ENCODE measurements around the gene INAVA.

INAVA gene

GRCh38 chr1:200869753-200870391 is 24.8 kb upstream of the INAVA start:
- Mint-ChIP-seq H3K9me3 (no peaks in the 10 kb centered on the region), H3K27ac (no peak overlapping the region), H3K27me3 (peaks cover 78% of the 10 kb centered on the region), H3K36me3 (no peaks in the 10 kb centered on the region), H3K4me1 (peaks cover 36% of the 10 kb centered on the region), H3K4me3 (no peak overlapping the region)
- CTCF ChIA-PET = no interaction called here
- no peak for DNase-seq

GRCh38 chr1:200872446-200873115 is 22.1 kb upstream of the INAVA start, which contains the start of gene GPR25:
Gene GPR25, plus strand, starts transcription at chr1:200872981. Its CDS starts 57 bp downstream, at chr1:200873038.
- CTCF ChIA-PET = no interaction called here
- H3K27me3 Mint-ChIP-seq = peaks cover 80% of the 10 kb centered on the region
- no peak within 1 kb of the TSS for H3K4me3 Mint-ChIP-seq
- no peaks in the 10 kb centered on the region for H3K36me3 Mint-ChIP-seq
- peaks cover 28% of the 10 kb centered on the region for H3K4me1 Mint-ChIP-seq
- H3K27ac Mint-ChIP-seq = no peak within 1 kb of the TSS
- H3K9me3 Mint-ChIP-seq = no peaks in the 10 kb centered on the region
- no peak for DNase-seq

- Mint-ChIP-seq H3K36me3 (no peaks in the 10 kb centered on the region), H3K4me3 (no peak overlapping the region), H3K27ac (no peak overlapping the region), H3K9me3 (no peaks in the 10 kb centered on the region), H3K27me3 (peaks cover 83% of the 10 kb centered on the region), H3K4me1 (peaks cover 34% of the 10 kb centered on the region)
- no peak for DNase-seq
- CTCF ChIA-PET = interaction anchor here (0.6 kb wide), 1 partner anchor 209 kb away, joined by 3 read pairs; no protein-coding TSS in a partner anchor
Observed at GRCh38 chr1:200873116-200873670, 21.5 kb upstream of the INAVA start.

- Mint-ChIP-seq H3K4me1 (peaks cover 38% of the 10 kb centered on the region), H3K4me3 (no peak overlapping the region), H3K27ac (no peak overlapping the region), H3K36me3 (no peaks in the 10 kb centered on the region), H3K27me3 (peaks cover 86% of the 10 kb centered on the region), H3K9me3 (no peaks in the 10 kb centered on the region)
- CTCF ChIA-PET = interaction anchor here (0.6 kb wide), 1 partner anchor 210 kb away, joined by 3 read pairs; no protein-coding TSS in a partner anchor
- DNase-seq = no peak
Observed at GRCh38 chr1:200873671-200874397, 20.9 kb upstream of the INAVA start.

GRCh38 chr1:200874694-200875093 is 20.0 kb upstream of the INAVA start:
- DNase-seq = no peak
- CTCF ChIA-PET = no interaction called here

GRCh38 chr1:200875416-200875815 is 19.3 kb upstream of the INAVA start:
- no peak overlapping the region for H3K27ac Mint-ChIP-seq
- H3K4me3 Mint-ChIP-seq = no peak overlapping the region
- no peaks in the 10 kb centered on the region for H3K36me3 Mint-ChIP-seq
- CTCF ChIA-PET = no interaction called here
- H3K27me3 Mint-ChIP-seq = peaks cover 80% of the 10 kb centered on the region
- H3K9me3 Mint-ChIP-seq = no peaks in the 10 kb centered on the region
- no peak for DNase-seq
- H3K4me1 Mint-ChIP-seq = peaks cover 26% of the 10 kb centered on the region

More at GRCh38 chr1:200874694-200875093, 20.0 kb upstream of the INAVA start:
- Mint-ChIP-seq H3K27me3 (peaks cover 81% of the 10 kb centered on the region), H3K9me3 (no peaks in the 10 kb centered on the region), H3K4me3 (no peak overlapping the region), H3K4me1 (peaks cover 34% of the 10 kb centered on the region), H3K36me3 (no peaks in the 10 kb centered on the region), H3K27ac (no peak overlapping the region)

- H3K27ac Mint-ChIP-seq = no peak overlapping the region
- DNase-seq = no peak
- H3K4me1 Mint-ChIP-seq = peaks cover 20% of the 10 kb centered on the region
- H3K36me3 Mint-ChIP-seq = no peaks in the 10 kb centered on the region
- CTCF ChIA-PET = interaction anchor here (0.7 to 3.2 kb wide), 4 partner anchors 12 to 341 kb away, joined by 3 to 13 read pairs (median 5); no protein-coding TSS in a partner anchor
- H3K4me3 Mint-ChIP-seq = no peak overlapping the region
- H3K9me3 Mint-ChIP-seq = no peaks in the 10 kb centered on the region
- peaks cover 68% of the 10 kb centered on the region for H3K27me3 Mint-ChIP-seq
Observed at GRCh38 chr1:200877010-200877409, 17.7 kb upstream of the INAVA start.

GRCh38 chr1:200877839-200878551 is 16.7 kb upstream of the INAVA start:
- CTCF ChIA-PET = interaction anchor here (0.6 to 3.2 kb wide), 4 partner anchors 11 to 342 kb away, joined by 3 to 13 read pairs (median 4); no protein-coding TSS in a partner anchor

GRCh38 chr1:200880212-200880611 is 14.5 kb upstream of the INAVA start:
- no peak for DNase-seq
- H3K27ac Mint-ChIP-seq = no peak overlapping the region
- no peaks in the 10 kb centered on the region for H3K36me3 Mint-ChIP-seq
- H3K4me3 Mint-ChIP-seq = no peak overlapping the region
- H3K4me1 Mint-ChIP-seq = peaks cover 17% of the 10 kb centered on the region
- peaks cover 38% of the 10 kb centered on the region for H3K27me3 Mint-ChIP-seq
- H3K9me3 Mint-ChIP-seq = no peaks in the 10 kb centered on the region
- CTCF ChIA-PET = no interaction called here

More at GRCh38 chr1:200877839-200878551, 16.7 kb upstream of the INAVA start:
- peaks cover 20% of the 10 kb centered on the region for H3K4me1 Mint-ChIP-seq
- no peaks in the 10 kb centered on the region for H3K36me3 Mint-ChIP-seq
- H3K9me3 Mint-ChIP-seq = no peaks in the 10 kb centered on the region
- H3K27me3 Mint-ChIP-seq = peaks cover 58% of the 10 kb centered on the region
- H3K4me3 Mint-ChIP-seq = no peak overlapping the region
- DNase-seq = peak; percentile 37
- H3K27ac Mint-ChIP-seq = peak overlapping the region; percentile 34

- peaks cover 27% of the 10 kb centered on the region for H3K4me1 Mint-ChIP-seq
- H3K36me3 Mint-ChIP-seq = no peaks in the 10 kb centered on the region
- CTCF ChIA-PET = no interaction called here
- no peak overlapping the region for H3K4me3 Mint-ChIP-seq
- H3K27ac Mint-ChIP-seq = no peak overlapping the region
- H3K9me3 Mint-ChIP-seq = no peaks in the 10 kb centered on the region
- H3K27me3 Mint-ChIP-seq = peaks cover 29% of the 10 kb centered on the region
- DNase-seq = no peak
Observed at GRCh38 chr1:200883118-200883517, 11.6 kb upstream of the INAVA start.

- peaks cover 47% of the 10 kb centered on the region for H3K4me1 Mint-ChIP-seq
- CTCF ChIA-PET = no interaction called here
- no peaks in the 10 kb centered on the region for H3K9me3 Mint-ChIP-seq
- H3K4me3 Mint-ChIP-seq = no peak overlapping the region
- DNase-seq = no peak
- H3K36me3 Mint-ChIP-seq = no peaks in the 10 kb centered on the region
- no peak overlapping the region for H3K27ac Mint-ChIP-seq
- peaks cover 39% of the 10 kb centered on the region for H3K27me3 Mint-ChIP-seq
Observed at GRCh38 chr1:200885623-200886402, 8.9 kb upstream of the INAVA start.

- H3K36me3 Mint-ChIP-seq = no peaks in the 10 kb centered on the region
- H3K27me3 Mint-ChIP-seq = peaks cover 46% of the 10 kb centered on the region
- H3K27ac Mint-ChIP-seq = no peak overlapping the region
Observed at GRCh38 chr1:200886594-200886993, 8.1 kb upstream of the INAVA start.

GRCh38 chr1:200887036-200887435 is 7.7 kb upstream of the INAVA start:
- peaks cover 56% of the 10 kb centered on the region for H3K4me1 Mint-ChIP-seq
- H3K27me3 Mint-ChIP-seq = peaks cover 51% of the 10 kb centered on the region
- H3K36me3 Mint-ChIP-seq = no peaks in the 10 kb centered on the region
- H3K27ac Mint-ChIP-seq = no peak overlapping the region
- CTCF ChIA-PET = interaction anchor here (1.0 kb wide), 1 partner anchor 155 kb away, joined by 3 read pairs; no protein-coding TSS in a partner anchor
- no peak for DNase-seq
- H3K9me3 Mint-ChIP-seq = no peaks in the 10 kb centered on the region
- H3K4me3 Mint-ChIP-seq = peak overlapping the region; percentile 3

More at GRCh38 chr1:200886594-200886993, 8.1 kb upstream of the INAVA start:
- H3K4me3 Mint-ChIP-seq = no peak overlapping the region
- CTCF ChIA-PET = interaction anchor here (1.0 kb wide), 1 partner anchor 156 kb away, joined by 3 read pairs; no protein-coding TSS in a partner anchor
- no peak for DNase-seq
- H3K9me3 Mint-ChIP-seq = no peaks in the 10 kb centered on the region
- H3K4me1 Mint-ChIP-seq = peaks cover 52% of the 10 kb centered on the region

Data from activated naive CD4-positive, alpha-beta T cell treated with anti-CD3 and anti-CD28 coated beads, Interleukin-2, amount 10 ng/mL, durations not matched to agents 7 days and 5 days (primary cell).